Keratinocyte (primary cell): Measurements from ENCODE around the gene ZFP36L1. TPM values are rescaled to one million over a fixed set of nuclear protein-coding genes. Genes with fewer than 3 reads are reported as not detected.

ENCODE experiments used
- DNase-seq: peaks from one replicate; pipeline ENCODE4 v3.0.0-alpha.2; 2011; ENCODE audit warnings: low read depth, missing footprints, low spot score
- FAIRE-seq: peaks from 2 replicates; lab custom pipeline; 2011; peaks lifted over from hg19 to GRCh38; lab: Jason Lieb, UNC
- H2AFZ ChIP-seq: 2 replicates; pipeline ENCODE4 v1.6.0; 2012; ENCODE audit warnings: low read length, control low read depth, inconsistent platforms; ENCODE audit not compliant: control insufficient read depth
- H3K27ac ChIP-seq: 2 replicates; pipeline ENCODE4 v1.5.1; 2011; ENCODE audit warnings: low read length; ENCODE audit not compliant: control insufficient read depth, insufficient read depth
- H3K27me3 ChIP-seq: 3 replicates; pipeline ENCODE4 v1.6.0; 2011; ENCODE audit warnings: low read length; ENCODE audit not compliant: control insufficient read depth, insufficient read depth; ENCODE audit errors: extremely low read depth
- H3K36me3 ChIP-seq, 2 experiments: 2 replicates in 1 of 2; 3 replicates in 1 of 2; pipeline ENCODE4 v1.5.1; 2011; ENCODE audit warnings: low read length in 2 of 2, mild to moderate bottlenecking in 1 of 2; ENCODE audit not compliant: control insufficient read depth in 2 of 2, insufficient read depth in 2 of 2; ENCODE audit errors: extremely low read depth in 1 of 2
- H3K4me1 ChIP-seq: 3 replicates; pipeline ENCODE4 v1.5.1; 2011; ENCODE audit warnings: low read length; ENCODE audit not compliant: control insufficient read depth, insufficient read depth; ENCODE audit errors: extremely low read depth
- H3K4me2 ChIP-seq: 3 replicates; pipeline ENCODE4 v1.6.0; 2011; ENCODE audit warnings: low read depth, low read length; ENCODE audit not compliant: control insufficient read depth, insufficient read depth; ENCODE audit errors: extremely low read depth
- H3K4me3 ChIP-seq, 3 experiments: fragments of 200-600 bp in 1 of 3; sonication (generic) in 1 of 3; 2 replicates in 2 of 3; 3 replicates in 1 of 3; pipeline ENCODE4 v1.5.1; 2011 to 2016; ENCODE audit warnings: low read length in 3 of 3, mild to moderate bottlenecking in 3 of 3, control low read depth in 2 of 3, inconsistent platforms in 1 of 3, low read depth in 1 of 3, mixed read lengths in 1 of 3, mixed run types in 1 of 3, moderate library complexity in 1 of 3; ENCODE audit not compliant: control insufficient read depth in 2 of 3, insufficient read depth in 2 of 3; ENCODE audit errors: extremely low read depth in 1 of 3
- H3K79me2 ChIP-seq: 2 replicates; pipeline ENCODE4 v1.6.0; 2012; ENCODE audit warnings: low read length; ENCODE audit not compliant: control insufficient read depth, insufficient read depth
- H3K9ac ChIP-seq: 3 replicates; pipeline ENCODE4 v1.6.0; 2011; ENCODE audit warnings: low read length; ENCODE audit not compliant: control insufficient read depth, insufficient read depth; ENCODE audit errors: extremely low read depth
- H3K9me1 ChIP-seq: 3 replicates; pipeline ENCODE4 v1.6.0; 2011; ENCODE audit warnings: low read length; ENCODE audit not compliant: control insufficient read depth, insufficient read depth; ENCODE audit errors: extremely low read depth
- H3K9me3 ChIP-seq: 2 replicates; pipeline ENCODE4 v1.5.1; 2012; ENCODE audit warnings: low read depth, low read length; ENCODE audit not compliant: control insufficient read depth
- H4K20me1 ChIP-seq: 3 replicates; pipeline ENCODE4 v1.6.0; 2011; ENCODE audit warnings: low read length; ENCODE audit not compliant: control insufficient read depth, insufficient read depth; ENCODE audit errors: extremely low read depth
- EZH2 ChIP-seq: IDR thresholded peaks from one replicate; pipeline ENCODE4 v1.6.1; 2012; ENCODE audit warnings: inconsistent platforms, mild to moderate bottlenecking, low read length, moderate library complexity
- dilution Hi-C: fragments of 300-500 bp; cut with MboI; formaldehyde crosslinking; loops from one replicate; pipeline ENCODE4 v1.7.0; 2020; ENCODE audit warnings: low sequenced_read_pairs; ENCODE audit not compliant: extremely low pct_ligation_motif_present
- polyA plus RNA-seq, 5 experiments: library from polyadenylated mRNA; depleted of rRNA in 3 of 5; stranded (reverse) in 3 of 5; stranded (forward) in 1 of 5; unstranded in 1 of 5; fragments of >200 nt; gene quantifications; 1 replicate in 1 of 5; 2 replicates in 3 of 5; 3 replicates in 1 of 5; pipeline versions ENCODE4 v1.2.1 to v1.2.3, GENCODE V29; 2011 to 2012; ENCODE audit warnings: missing spikeins in 2 of 5, low read depth in 1 of 5, low replicate concordance in 1 of 5
- TF ChIP-seq, protein P1 (sequence below), 3 experiments: IDR thresholded peaks in 1 of 3; conservative IDR thresholded peaks in 1 of 3; optimal IDR thresholded peaks in 1 of 3; 2 replicates in 2 of 3; 3 replicates in 1 of 3; pipeline versions ENCODE3 to v1.5.1; 2011; ENCODE audit warnings: low read length in 3 of 3, mild to moderate bottlenecking in 3 of 3, moderate library complexity in 2 of 3, control low read depth in 1 of 3, inconsistent platforms in 1 of 3; ENCODE audit not compliant: insufficient read depth in 2 of 3; ENCODE audit errors: extremely low read depth in 1 of 3

Gene ZFP36L1
- polyA plus RNA-seq, 1 donor (not counting 4 experiments of a cell fraction or from before 2014, with no cell fraction given), result 85.2 TPM

DNA sequence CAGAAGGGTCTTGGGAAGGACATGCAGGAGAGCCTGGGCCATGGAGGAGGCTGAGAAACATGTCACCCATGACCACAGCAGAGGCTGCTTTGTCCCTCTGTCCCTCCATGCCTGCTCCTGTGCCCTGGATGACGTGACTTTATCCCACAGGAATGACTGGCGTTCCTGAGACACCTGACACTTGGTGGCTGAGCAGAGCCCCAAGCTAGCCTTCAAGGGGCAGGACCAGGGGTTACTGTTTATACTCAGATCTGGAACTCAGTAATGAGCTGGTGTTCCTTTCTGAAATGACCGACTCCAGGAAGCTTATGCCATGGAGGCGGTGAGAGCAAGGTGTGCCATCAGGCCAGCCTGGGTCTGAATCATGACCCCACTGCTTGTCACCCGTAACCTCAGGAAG is 44.2 kb downstream of the ZFP36L1 start:
- Histone ChIP-seq H3K9ac (no peak overlapping the region), H3K9me3 (no peaks in the 10 kb centered on the region), H3K27ac (no peak overlapping the region), H3K4me2 (no peak overlapping the region), H3K36me3 (no peaks in the 10 kb centered on the region), H3K4me3 (no peak overlapping the region), H3K4me1 (no peaks in the 10 kb centered on the region), H3K9me1 (no peaks in the 10 kb centered on the region), H3K79me2 (no peaks in the 10 kb centered on the region), H4K20me1 (no peaks in the 10 kb centered on the region), H2AFZ (no peak overlapping the region), H3K27me3 (no peaks in the 10 kb centered on the region)
- FAIRE-seq, result no peak
- dilution Hi-C loops, result no loop called here
- no peak for DNase-seq
- TF ChIP-seq, protein P1, sequence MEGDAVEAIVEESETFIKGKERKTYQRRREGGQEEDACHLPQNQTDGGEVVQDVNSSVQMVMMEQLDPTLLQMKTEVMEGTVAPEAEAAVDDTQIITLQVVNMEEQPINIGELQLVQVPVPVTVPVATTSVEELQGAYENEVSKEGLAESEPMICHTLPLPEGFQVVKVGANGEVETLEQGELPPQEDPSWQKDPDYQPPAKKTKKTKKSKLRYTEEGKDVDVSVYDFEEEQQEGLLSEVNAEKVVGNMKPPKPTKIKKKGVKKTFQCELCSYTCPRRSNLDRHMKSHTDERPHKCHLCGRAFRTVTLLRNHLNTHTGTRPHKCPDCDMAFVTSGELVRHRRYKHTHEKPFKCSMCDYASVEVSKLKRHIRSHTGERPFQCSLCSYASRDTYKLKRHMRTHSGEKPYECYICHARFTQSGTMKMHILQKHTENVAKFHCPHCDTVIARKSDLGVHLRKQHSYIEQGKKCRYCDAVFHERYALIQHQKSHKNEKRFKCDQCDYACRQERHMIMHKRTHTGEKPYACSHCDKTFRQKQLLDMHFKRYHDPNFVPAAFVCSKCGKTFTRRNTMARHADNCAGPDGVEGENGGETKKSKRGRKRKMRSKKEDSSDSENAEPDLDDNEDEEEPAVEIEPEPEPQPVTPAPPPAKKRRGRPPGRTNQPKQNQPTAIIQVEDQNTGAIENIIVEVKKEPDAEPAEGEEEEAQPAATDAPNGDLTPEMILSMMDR (optimal IDR thresholded peaks at IDR 0.05 in 1 of 3, IDR thresholded peaks at IDR 0.05 in 1 of 3, conservative IDR thresholded peaks at IDR 0.05 in 1 of 3; ENCODE audit: extremely low read depth in 1 of 3, insufficient read depth in 2 of 3, low read length in 3 of 3), result no peak
- no peak for TF ChIP-seq EZH2

DNA sequence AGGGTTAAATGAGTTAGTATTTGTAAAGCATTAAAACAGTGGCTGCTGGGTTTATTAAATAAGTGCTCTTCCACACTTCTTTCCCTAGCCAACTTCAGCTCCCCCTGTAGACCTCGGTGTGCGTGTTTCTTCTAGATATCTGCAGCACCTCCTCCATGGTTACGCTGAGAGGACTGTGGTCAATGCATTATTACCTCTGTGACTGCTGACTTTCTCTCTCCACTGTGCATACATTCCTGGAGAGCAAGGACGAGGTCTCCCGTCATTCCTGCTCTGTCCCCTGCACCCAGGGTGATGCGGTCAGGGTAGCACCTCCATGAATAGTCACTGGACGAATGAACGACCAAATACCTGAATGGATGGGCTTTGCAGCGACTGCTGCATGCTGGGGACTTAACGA is 44.6 kb downstream of the ZFP36L1 start:
- no peak for DNase-seq
- no peaks in the 10 kb centered on the region for H4K20me1 ChIP-seq
- H3K4me1 ChIP-seq, result no peaks in the 10 kb centered on the region
- no peaks in the 10 kb centered on the region for H3K27me3 ChIP-seq
- H3K4me2 ChIP-seq, result no peak overlapping the region
- dilution Hi-C loops, result no loop called here
- no peak overlapping the region for H3K4me3 ChIP-seq
- no peak overlapping the region for H3K9ac ChIP-seq
- no peak overlapping the region for H2AFZ ChIP-seq
- no peaks in the 10 kb centered on the region for H3K36me3 ChIP-seq
- H3K9me3 ChIP-seq, result no peaks in the 10 kb centered on the region
- no peak for TF ChIP-seq EZH2
- TF ChIP-seq, protein P1 (optimal IDR thresholded peaks at IDR 0.05 in 1 of 3, IDR thresholded peaks at IDR 0.05 in 1 of 3, conservative IDR thresholded peaks at IDR 0.05 in 1 of 3; ENCODE audit: extremely low read depth in 1 of 3, insufficient read depth in 2 of 3, low read length in 3 of 3), result no peak
- H3K27ac ChIP-seq, result no peak overlapping the region
- no peak for FAIRE-seq
- H3K9me1 ChIP-seq, result no peaks in the 10 kb centered on the region
- H3K79me2 ChIP-seq, result no peaks in the 10 kb centered on the region
